Testis (tissue), 3 donors: Measurements from ENCODE around the gene CAMTA1. TPM values are rescaled to one million over a fixed set of nuclear protein-coding genes. Genes with fewer than 3 reads are reported as not detected.

ENCODE experiments used
- DNase-seq: peaks from one replicate; pipeline ENCODE4 v3.0.0-alpha.2; 2019
- H3K27ac ChIP-seq, 2 donors: fragments of 200-600 bp; sonication (generic); one replicate each; pipeline ENCODE4 v1.5.1; 2019
- H3K27me3 ChIP-seq: fragments of 200-600 bp; sonication (generic); one replicate; pipeline ENCODE4 v1.5.1; 2019
- H3K36me3 ChIP-seq: fragments of 200-600 bp; sonication (generic); one replicate; pipeline ENCODE4 v1.5.1; 2017; ENCODE audit warnings: low read depth; ENCODE audit errors: missing control alignments
- H3K4me1 ChIP-seq: fragments of 200-600 bp; sonication (generic); one replicate; pipeline ENCODE4 v1.5.1; 2019
- H3K4me3 ChIP-seq, 2 donors: fragments of 200-600 bp; sonication (generic); one replicate each; pipeline ENCODE4 v1.5.1; 2017 to 2019
- H3K9me3 ChIP-seq: fragments of 200-600 bp; sonication (generic); one replicate; pipeline ENCODE4 v1.5.1; 2017
- CTCF ChIP-seq, 3 experiments: fragments of 450-650 bp in 2 of 3; fragments of 200-600 bp in 1 of 3; sonication (generic) in 1 of 3; IDR thresholded peaks; one replicate each; pipeline ENCODE4 v1.5.1; 2016 to 2019; ENCODE audit warnings: antibody characterized with exemption in 3 of 3, mild to moderate bottlenecking in 2 of 3, moderate library complexity in 1 of 3
- POLR2A ChIP-seq: fragments of 450-650 bp; IDR thresholded peaks from one replicate; pipeline ENCODE4 v1.6.1; 2017; ENCODE audit warnings: antibody characterized with exemption, mild to moderate bottlenecking, moderate library complexity
- WGBS, 2 donors: methylation state at CpG; one replicate each; pipeline ENCODE4 v1.1.5; 2018; 5-methylcytosine and 5-hydroxymethylcytosine counted together
- intact Hi-C: fragments of 100-400 bp; cut with DNase I; formaldehyde crosslinking; loops from one replicate; pipeline ENCODE4 v1.15.1; 2023; ENCODE audit warnings: low total_unique reads
- polyA plus RNA-seq: library from polyadenylated mRNA; stranded (reverse); fragments of 350-450 nt; fragmentation: Illumina TruSeq; extraction: RNeasy Lipid Tissue Mini Kit (QIAGEN cat#74804); gene quantifications from one replicate; pipeline ENCODE4 v1.2.3, GENCODE V29; 2014; ENCODE audit warnings: low read depth, low replicate concordance; ENCODE audit not compliant: insufficient read depth
- total RNA-seq, 2 donors: library from RNA; depleted of rRNA; stranded (reverse); fragments of >200 nt; gene quantifications; one replicate each; pipeline ENCODE4 v1.2.3, GENCODE V29; 2016

The CAMTA1 gene
- total and polyA plus RNA-seq, 3 donors from 2014 or later, result 116 to 158 (median 119) TPM

- DNase-seq, result no peak
- no peak overlapping the region for H3K27ac ChIP-seq
- no peak overlapping the region for H3K4me3 ChIP-seq
- H3K9me3 ChIP-seq, result no peaks in the 10 kb centered on the region
- TF ChIP-seq CTCF (IDR thresholded peaks at IDR 0.05), result no peak
- TF ChIP-seq POLR2A, result no peak
- H3K4me1 ChIP-seq, result no peaks in the 10 kb centered on the region
- no peaks in the 10 kb centered on the region for H3K36me3 ChIP-seq
- WGBS, 2 donors, result 68 to 71% methylated on average over 3 of the region's 3 CpGs
- H3K27me3 ChIP-seq, result no peaks in the 10 kb centered on the region
- intact Hi-C loops, result no loop called here
Measured at GRCh38 chr1:7022058-7022457, 236.8 kb downstream of the CAMTA1 start.

- no peak overlapping the region for H3K27ac ChIP-seq
- intact Hi-C loops, result no loop called here
Measured at GRCh38 chr1:7025013-7025412, 239.8 kb downstream of the CAMTA1 start.

GRCh38 chr1:7026169-7026568 lies 240.9 kb downstream of the CAMTA1 start:
- Histone ChIP-seq H3K9me3 (no peaks in the 10 kb centered on the region), H3K36me3 (no peaks in the 10 kb centered on the region), H3K27ac (no peak overlapping the region), H3K4me1 (no peaks in the 10 kb centered on the region), H3K4me3 (no peak overlapping the region), H3K27me3 (no peaks in the 10 kb centered on the region)
- TF ChIP-seq CTCF (IDR thresholded peaks at IDR 0.05), result no peak
- TF ChIP-seq POLR2A, result no peak
- 78 to 87% methylated on average over 6 of the region's 6 CpGs for WGBS, 2 donors
- intact Hi-C loops, result no loop called here
- DNase-seq, result no peak

More at GRCh38 chr1:7025013-7025412, 239.8 kb downstream of the CAMTA1 start:
- DNase-seq, result no peak
- 68 to 80% methylated on average over 6 to 7 of the region's 7 CpGs for WGBS, 2 donors
- H3K9me3 ChIP-seq, result no peaks in the 10 kb centered on the region
- no peak for TF ChIP-seq CTCF (IDR thresholded peaks at IDR 0.05)
- TF ChIP-seq POLR2A, result no peak
- H3K36me3 ChIP-seq, result no peaks in the 10 kb centered on the region
- H3K4me3 ChIP-seq, result no peak overlapping the region
- no peaks in the 10 kb centered on the region for H3K4me1 ChIP-seq
- H3K27me3 ChIP-seq, result no peaks in the 10 kb centered on the region

GRCh38 chr1:7032992-7033391 lies 247.7 kb downstream of the CAMTA1 start:
- Histone ChIP-seq H3K36me3 (no peaks in the 10 kb centered on the region), H3K9me3 (no peaks in the 10 kb centered on the region), H3K27me3 (no peaks in the 10 kb centered on the region), H3K4me1 (no peaks in the 10 kb centered on the region), H3K27ac (no peak overlapping the region), H3K4me3 (no peak overlapping the region)
- WGBS, 2 donors, result 87 to 94% methylated on average over 2 of the region's 2 CpGs
- intact Hi-C loops, result no loop called here
- TF ChIP-seq POLR2A, result no peak
- no peak for TF ChIP-seq CTCF (IDR thresholded peaks at IDR 0.05)
- DNase-seq, result no peak

- H3K9me3 ChIP-seq, result no peaks in the 10 kb centered on the region
- no peak overlapping the region for H3K4me3 ChIP-seq
- no peak for TF ChIP-seq POLR2A
- TF ChIP-seq CTCF (IDR thresholded peaks at IDR 0.05), result no peak
- no peak overlapping the region for H3K27ac ChIP-seq
- no peaks in the 10 kb centered on the region for H3K4me1 ChIP-seq
- DNase-seq, result no peak
- no peaks in the 10 kb centered on the region for H3K27me3 ChIP-seq
- WGBS, 2 donors, result 84 to 85% methylated on average over 8 of the region's 8 CpGs
- intact Hi-C loops, result no loop called here
- H3K36me3 ChIP-seq, result no peaks in the 10 kb centered on the region
Measured at GRCh38 chr1:7036386-7036785, 251.1 kb downstream of the CAMTA1 start.
